GM19023 (cell line): ENCODE measurements around the gene COL4A2.

ENCODE experiments used
- ATAC-seq: cut with Tn5 transposase; IDR thresholded peaks from one replicate; pipeline ENCODE4 v1.9.1; 2021; ENCODE audit warnings: mild to moderate bottlenecking, moderate library complexity; ENCODE audit not compliant: unreplicated experiment

The COL4A2 gene

GRCh38 chr13:110466266-110466915 lies 159.3 kb downstream of the COL4A2 start:
- ATAC-seq: no peak

DNA sequence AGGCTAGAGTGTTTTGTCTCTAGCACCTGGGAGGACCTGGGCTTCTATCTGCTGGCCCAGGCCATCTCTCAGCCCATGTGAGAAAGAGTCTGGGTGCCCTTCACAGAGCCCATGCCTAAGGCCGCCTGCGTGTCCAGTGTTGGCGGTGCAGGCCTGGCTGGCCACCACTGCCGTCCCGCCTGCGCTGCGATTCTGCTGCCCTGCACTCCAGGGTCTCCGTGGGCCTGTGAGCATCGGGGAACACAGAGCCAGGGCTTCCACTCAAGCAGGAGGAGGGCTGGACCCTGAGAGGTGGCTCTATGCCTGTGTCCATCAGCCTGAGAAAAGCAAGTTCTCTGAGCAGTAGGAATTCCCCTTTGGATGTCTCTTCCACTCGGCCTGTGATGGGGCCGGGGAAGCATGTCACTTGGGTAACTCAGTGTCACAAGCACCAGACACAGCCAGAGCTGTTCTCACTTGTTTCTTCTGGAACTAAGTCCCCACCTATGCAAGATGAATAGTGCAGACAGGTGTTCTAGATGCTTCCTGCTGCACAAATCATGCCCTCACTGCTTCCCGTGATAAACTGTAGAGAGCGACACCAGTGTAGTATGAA lies 160.5 kb downstream of the COL4A2 start:
- ATAC-seq: no peak

DNA sequence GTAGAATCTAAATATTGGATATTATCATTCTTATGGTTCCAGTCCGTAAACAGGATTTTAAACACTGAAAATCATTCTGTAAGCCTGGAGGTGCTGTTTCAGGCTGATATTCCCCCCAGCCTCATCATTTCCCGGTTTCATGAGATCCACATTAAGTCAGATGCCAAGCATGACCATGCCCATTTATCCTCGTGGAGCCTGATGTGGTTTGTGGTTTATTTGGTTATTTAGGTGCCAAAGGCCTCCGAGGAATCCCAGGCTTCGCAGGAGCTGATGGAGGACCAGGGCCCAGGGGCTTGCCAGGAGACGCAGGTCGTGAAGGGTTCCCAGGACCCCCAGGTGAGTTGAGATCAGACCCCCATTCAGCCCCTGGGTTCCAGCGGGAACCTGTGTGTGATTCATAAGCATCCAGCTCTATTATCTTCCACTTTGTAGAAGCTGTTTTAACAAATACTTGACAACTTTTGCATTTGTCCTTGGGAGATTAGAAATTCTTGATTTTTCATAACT lies 162.0 kb downstream of the COL4A2 start:
- ATAC-seq: no peak

GRCh38 chr13:110469597-110469996 lies 162.5 kb downstream of the COL4A2 start:
- no peak for ATAC-seq

- no peak for ATAC-seq
Measured at GRCh38 chr13:110470272-110471009, 163.4 kb downstream of the COL4A2 start.

DNA sequence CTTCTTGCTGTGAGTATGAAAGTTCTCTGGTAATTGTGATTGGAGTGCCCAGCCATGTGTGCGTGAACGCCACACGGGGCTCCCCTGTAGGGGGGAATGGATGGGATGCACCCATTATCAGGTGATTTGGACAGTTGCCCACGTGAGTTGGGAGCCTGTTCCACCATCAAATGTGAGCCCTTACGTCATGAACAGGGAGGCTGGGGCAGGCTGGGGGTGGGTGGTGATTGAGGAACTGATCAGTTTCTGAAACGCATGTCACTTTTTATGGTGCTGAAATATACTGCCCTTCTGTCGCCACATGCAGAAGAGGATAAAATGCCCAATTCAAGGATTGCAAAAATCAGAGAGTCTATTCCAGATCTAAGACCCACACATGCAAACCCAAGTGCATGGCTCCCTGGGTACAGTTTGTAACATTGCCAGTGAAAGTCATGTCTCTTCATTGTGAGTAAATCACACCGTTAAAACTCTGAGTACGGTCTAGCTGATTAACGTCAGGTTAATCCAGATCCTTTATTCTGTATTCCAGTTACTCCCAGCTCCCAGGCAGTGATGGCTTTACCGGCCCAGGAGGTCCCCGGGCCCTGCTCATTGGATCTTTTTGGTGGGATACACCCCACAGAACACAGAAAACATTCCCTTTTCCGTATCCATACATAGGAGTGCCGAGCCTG lies 164.2 kb downstream of the COL4A2 start:
- ATAC-seq: peak; percentile 42

DNA sequence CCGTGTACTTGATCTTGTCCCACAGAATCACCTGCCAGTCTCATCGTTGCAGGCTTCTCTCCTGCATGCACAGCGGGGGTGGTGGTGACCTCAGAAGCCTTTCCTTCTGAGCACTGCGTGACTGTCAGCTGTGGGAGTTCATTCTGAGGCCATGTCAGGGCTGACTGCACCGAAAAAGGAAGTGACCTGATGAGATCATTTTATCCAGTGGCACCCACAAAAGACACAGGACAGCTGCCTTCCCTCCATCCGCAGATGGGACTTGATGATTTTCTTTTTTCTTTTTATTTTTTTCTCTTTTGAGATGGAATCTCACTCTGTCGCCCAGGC lies 164.7 kb downstream of the COL4A2 start:
- ATAC-seq: peak; percentile 95

DNA sequence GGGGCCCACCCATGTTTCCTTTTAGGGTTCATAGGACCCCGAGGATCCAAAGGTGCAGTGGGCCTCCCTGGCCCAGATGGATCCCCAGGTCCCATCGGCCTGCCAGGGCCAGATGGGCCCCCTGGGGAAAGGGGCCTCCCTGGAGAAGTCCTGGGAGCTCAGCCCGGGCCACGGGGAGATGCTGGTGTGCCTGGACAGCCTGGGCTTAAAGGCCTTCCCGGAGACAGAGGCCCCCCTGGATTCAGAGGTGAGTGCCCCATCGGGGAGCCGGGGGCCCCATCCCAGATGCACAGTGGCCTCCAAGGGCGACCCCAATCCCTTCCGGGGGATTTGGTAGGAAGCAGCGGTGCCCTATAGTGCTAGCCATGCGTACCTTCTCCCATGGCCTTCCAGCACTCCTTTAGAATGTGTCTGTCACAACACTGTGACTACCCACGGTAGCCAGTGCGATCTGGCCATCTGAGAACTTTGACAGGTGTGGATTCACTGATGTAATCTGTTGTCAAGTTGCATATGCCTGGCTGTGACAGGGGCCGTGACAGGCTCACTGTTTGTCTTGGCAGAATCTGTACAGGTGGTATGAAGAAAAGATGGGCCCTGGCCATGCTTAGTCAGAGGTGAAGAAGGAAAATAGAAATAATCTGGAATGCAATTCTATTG lies 165.9 kb downstream of the COL4A2 start:
- ATAC-seq: no peak

- ATAC-seq: no peak
Measured at GRCh38 chr13:110474713-110475112, 167.6 kb downstream of the COL4A2 start.

GRCh38 chr13:110475117-110475516 lies 168.0 kb downstream of the COL4A2 start:
- ATAC-seq: no peak

DNA sequence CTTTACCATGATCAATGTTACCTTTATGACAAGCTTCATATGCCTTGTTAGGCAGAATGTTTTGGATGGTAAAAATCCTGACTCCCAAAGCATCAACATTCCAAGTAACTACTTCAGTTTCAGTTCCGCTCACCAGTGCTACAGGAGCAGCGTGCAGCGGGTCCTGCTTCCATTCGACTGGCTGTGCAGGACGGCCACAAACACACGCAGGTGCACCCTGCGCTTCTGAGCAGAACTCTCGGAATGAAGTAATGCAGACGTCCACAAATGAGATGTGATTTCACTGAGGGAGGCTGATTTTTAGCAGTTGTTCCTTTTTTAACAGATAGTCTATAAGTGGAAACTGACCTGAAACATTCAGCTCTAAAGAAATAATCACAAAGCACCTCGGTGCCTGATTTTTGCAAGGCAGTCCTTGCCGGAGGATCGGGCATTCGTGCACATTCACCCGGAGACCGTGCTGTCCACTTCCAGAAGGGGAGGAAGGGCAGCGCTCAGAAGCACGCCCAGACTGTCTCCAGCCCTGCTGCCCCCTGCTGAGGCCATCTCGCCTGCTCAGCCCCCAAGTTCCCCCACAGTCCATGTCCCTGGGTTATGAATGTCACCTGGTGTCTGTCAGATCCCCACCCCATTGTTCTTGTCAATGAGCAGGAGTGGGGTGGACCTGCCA lies 168.6 kb downstream of the COL4A2 start:
- peak; percentile 33 for ATAC-seq

DNA sequence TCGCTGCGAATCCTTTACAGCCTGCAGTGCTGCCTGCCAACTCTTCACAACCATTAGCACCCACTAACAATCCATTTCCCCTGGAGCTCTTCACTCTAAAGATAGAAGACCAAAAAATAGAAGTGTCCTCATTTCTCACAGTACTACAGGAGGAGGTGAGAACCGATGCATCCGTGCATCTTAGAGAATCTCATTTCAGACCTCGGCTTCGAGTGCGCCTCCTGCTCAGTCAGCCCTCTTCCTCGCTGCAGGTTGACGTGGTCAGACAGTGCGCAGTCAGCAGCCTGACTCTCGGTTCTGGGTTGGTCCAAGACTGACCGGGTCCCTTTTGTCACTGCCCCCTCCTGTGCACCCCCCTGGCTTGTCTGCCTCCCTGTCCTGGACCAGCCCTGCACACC lies 169.1 kb downstream of the COL4A2 start:
- ATAC-seq: no peak

- ATAC-seq: no peak
Measured at GRCh38 chr13:110477706-110478245, 170.7 kb downstream of the COL4A2 start.

DNA sequence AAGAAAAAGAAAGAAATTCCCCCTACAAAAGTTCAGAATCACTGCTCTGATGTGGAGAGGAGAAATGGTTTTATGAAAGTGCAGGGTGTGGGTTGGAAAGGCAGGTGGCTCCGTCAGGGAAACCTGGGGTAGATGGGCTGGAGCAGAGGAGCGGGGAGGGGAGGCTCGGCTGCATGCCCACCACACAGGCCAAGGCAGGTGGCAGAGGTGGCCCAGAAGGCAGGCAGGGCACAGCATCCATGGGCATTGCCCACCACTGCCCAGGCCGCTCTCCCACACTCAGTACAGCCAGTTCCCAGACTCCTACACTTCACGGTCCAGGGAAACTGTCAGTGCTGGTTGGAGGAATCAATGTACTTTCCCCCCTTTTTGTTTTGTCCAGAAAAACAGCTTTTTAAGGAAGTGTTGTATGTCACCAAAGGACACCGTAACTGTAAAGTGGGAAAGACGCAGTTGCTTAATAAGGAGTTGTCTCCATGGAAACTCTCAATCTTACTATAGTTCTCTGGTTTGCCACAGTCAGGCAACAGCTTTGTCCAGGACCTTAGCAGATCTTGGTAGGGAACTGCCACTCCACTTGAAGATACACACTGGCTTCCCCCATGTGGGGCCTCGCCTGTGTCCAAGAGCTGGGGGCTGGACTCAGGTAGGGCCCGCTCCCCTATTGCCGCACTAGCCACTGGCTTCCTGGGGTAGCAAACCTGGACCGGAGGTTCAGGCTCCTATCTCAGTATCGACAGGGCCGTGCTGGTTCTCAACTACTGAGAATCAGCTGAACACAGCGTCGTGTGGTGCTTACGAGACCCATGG lies 171.5 kb downstream of the COL4A2 start:
- no peak for ATAC-seq

DNA sequence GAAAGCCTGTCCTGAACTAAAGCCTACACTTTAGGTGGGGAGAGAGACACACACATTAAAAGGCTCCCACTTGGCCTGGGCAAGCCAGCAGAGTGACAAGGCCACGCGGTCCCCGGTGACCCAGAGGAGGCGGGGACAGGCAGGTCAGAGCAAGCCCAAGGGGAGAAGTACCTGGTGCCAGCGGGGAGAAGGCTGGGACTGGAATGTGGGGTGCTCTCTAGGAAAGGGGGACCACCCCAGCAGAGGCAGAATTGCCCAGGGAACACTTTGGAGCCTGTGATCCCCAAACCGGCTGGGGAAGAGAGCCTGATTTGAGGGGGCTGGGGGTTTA lies 172.1 kb downstream of the COL4A2 start:
- ATAC-seq: no peak

DNA sequence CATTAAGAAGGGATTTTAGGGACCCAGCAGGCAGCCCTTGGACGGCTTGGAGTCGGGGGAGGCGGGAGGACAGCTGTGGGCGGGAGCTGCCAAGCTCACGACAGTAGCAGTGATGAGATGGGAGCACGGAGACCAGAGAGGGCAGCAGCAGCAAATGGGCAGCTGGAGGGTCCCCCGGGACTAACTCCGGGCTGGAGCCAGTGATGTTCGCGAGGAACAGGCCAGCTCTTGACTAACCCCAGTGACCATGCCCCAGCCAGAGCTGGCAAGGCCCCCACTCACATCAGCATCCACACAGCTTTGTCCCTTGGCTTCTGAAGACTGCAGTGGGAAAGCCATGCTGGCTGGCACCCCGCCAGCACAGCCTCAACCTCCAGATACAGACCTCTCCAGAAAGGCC lies 172.6 kb downstream of the COL4A2 start:
- no peak for ATAC-seq

- no peak for ATAC-seq
Measured at GRCh38 chr13:110480161-110480560, 173.1 kb downstream of the COL4A2 start.

- ATAC-seq: no peak
Measured at GRCh38 chr13:110483386-110483968, 176.4 kb downstream of the COL4A2 start.
